ENCODE data around the gene CBFA2T2.

The CBFA2T2 gene

GRCh38 chr20:33470457-33470856, 19.4 kb upstream of the CBFA2T2 start:
- H3K27me3 ChIP-seq (replicated peaks; ENCODE audit: control insufficient read depth, insufficient read depth, low read length) = no peaks in the 10 kb centered on the region
- no peak overlapping the region for H3K4me3 ChIP-seq (replicated peaks; ENCODE audit: low read depth, low read length)
- TF ChIP-seq CTCF (IDR thresholded peaks at IDR 0.05; ENCODE audit: insufficient read depth, low read length, poor library complexity, severe bottlenecking) = no peak
- no peak for DNase-seq (ENCODE audit: extremely low read depth, insufficient read length)
- H3K36me3 ChIP-seq (ENCODE audit: control insufficient read depth, insufficient read depth, low read length) = no peaks in the 10 kb centered on the region

GRCh38 chr20:33470866-33471265, 19.0 kb upstream of the CBFA2T2 start:
- TF ChIP-seq CTCF (IDR thresholded peaks at IDR 0.05; ENCODE audit: insufficient read depth, low read length, poor library complexity, severe bottlenecking) = no peak
- H3K27me3 ChIP-seq (replicated peaks; ENCODE audit: control insufficient read depth, insufficient read depth, low read length) = no peaks in the 10 kb centered on the region
- H3K4me3 ChIP-seq (replicated peaks; ENCODE audit: low read depth, low read length) = no peak overlapping the region
- DNase-seq (ENCODE audit: extremely low read depth, insufficient read length) = no peak
- no peaks in the 10 kb centered on the region for H3K36me3 ChIP-seq (ENCODE audit: control insufficient read depth, insufficient read depth, low read length)

GRCh38 chr20:33472868-33473435, 16.9 kb upstream of the CBFA2T2 start:
- Histone ChIP-seq H3K36me3 (ENCODE audit: control insufficient read depth, insufficient read depth, low read length) (no peaks in the 10 kb centered on the region), H3K27me3 (replicated peaks; ENCODE audit: control insufficient read depth, insufficient read depth, low read length) (no peaks in the 10 kb centered on the region), H3K4me3 (replicated peaks; ENCODE audit: low read depth, low read length) (no peak overlapping the region)
- TF ChIP-seq CTCF (IDR thresholded peaks at IDR 0.05; ENCODE audit: insufficient read depth, low read length, poor library complexity, severe bottlenecking) = no peak
- no peak for DNase-seq (ENCODE audit: extremely low read depth, insufficient read length)

- no peaks in the 10 kb centered on the region for H3K27me3 ChIP-seq (replicated peaks; ENCODE audit: control insufficient read depth, insufficient read depth, low read length)
- no peak for TF ChIP-seq CTCF (IDR thresholded peaks at IDR 0.05; ENCODE audit: insufficient read depth, low read length, poor library complexity, severe bottlenecking)
- DNase-seq (ENCODE audit: extremely low read depth, insufficient read length) = no peak
- H3K36me3 ChIP-seq (ENCODE audit: control insufficient read depth, insufficient read depth, low read length) = no peaks in the 10 kb centered on the region
- no peak overlapping the region for H3K4me3 ChIP-seq (replicated peaks; ENCODE audit: low read depth, low read length)
Measured at GRCh38 chr20:33474097-33474873, 15.6 kb upstream of the CBFA2T2 start.

GRCh38 chr20:33474963-33475362, 14.9 kb upstream of the CBFA2T2 start:
- no peak for DNase-seq (ENCODE audit: extremely low read depth, insufficient read length)
- Histone ChIP-seq H3K4me3 (replicated peaks; ENCODE audit: low read depth, low read length) (no peak overlapping the region), H3K36me3 (ENCODE audit: control insufficient read depth, insufficient read depth, low read length) (no peaks in the 10 kb centered on the region), H3K27me3 (replicated peaks; ENCODE audit: control insufficient read depth, insufficient read depth, low read length) (no peaks in the 10 kb centered on the region)
- no peak for TF ChIP-seq CTCF (IDR thresholded peaks at IDR 0.05; ENCODE audit: insufficient read depth, low read length, poor library complexity, severe bottlenecking)

All from GM06990 (cell line).